MV-4-11 (cell line): ENCODE measurements around the gene AMMECR1.

ENCODE experiments used
- DNase-seq: peaks from one replicate; lab custom pipeline; 2025; lab: John Stamatoyannopoulos, UW

The AMMECR1 gene

GRCh38 chrX:110311437-110312230 lies 6.3 kb downstream of the AMMECR1 start:
- no peak for DNase-seq

GRCh38 chrX:110310896-110311295 lies 7.0 kb downstream of the AMMECR1 start:
- DNase-seq = no peak

GRCh38 chrX:110310000-110310790 lies 7.7 kb downstream of the AMMECR1 start:
- DNase-seq = no peak

DNA sequence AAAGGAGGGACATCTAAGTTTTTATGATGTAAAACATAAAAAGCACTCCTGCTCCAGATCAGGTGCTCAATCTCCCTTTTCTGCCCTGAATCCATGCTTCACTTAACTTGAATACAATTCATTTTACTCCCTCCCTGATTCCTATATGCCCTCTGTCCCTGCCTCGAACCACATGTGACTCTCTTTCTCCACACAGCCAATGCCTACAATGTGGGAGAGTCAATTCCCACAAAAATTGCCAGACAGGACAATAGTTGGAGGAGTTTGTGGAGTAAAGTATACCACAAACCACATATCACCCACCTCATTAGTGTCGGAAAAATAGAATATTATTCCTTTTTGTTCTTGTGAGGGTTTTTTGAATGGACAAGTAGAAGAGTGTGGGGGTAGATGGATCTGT lies 9.7 kb downstream of the AMMECR1 start:
- no peak for DNase-seq

DNA sequence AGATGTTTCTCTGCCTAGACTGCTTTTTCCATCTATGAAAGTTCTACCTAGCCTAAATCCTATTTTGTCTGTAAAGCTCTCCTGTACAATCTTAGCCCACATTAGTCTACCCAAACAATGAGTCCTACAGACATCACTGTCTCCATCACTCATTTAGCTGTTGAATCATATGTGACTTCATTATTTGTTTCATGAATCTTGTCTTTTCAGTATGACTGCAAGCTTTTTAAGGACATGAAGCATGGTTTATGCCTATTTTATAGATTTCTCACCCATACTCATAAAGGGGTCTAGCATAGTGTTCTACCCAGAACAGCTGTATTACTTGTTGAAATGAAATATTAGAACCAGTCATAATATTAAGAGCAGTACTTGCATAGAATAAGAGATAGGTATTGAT lies 13.0 kb downstream of the AMMECR1 start:
- DNase-seq = no peak

DNA sequence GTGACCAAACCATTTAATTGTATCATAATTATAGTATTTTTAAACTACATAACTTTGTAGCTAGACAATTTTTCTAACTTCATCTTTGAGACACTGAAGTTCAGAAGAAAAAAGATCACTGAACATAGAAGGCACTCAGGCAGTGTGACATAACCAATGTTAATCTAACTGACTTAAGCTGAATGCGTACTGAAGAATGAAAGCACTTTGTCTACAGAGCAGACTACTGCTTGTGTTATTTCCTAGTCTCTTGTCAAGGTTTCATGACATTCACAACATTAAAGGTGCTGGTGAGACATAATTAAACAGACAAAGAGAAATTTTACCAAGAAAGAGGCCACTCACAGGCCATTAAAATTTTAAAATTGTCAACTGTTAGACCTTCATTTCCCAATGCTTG lies 13.5 kb downstream of the AMMECR1 start:
- DNase-seq = no peak

DNA sequence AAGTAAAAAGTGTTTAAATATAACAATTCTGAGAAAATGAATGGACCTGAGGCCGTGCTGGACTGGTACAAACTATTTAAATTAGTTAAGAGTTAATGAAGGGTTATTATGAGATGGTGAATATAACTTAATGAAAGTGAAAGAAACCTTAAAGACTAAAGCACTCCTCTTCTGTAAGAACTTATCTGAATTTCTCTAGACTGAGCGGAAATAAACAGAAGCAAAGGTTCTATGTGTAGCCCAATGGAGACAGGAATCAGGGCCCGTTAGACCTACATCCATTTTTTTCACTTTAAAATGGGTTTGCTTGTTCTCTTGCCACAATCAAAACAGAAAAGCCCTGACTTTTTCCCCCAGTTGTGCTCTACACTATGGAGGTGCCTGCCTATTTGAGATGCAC lies 14.9 kb downstream of the AMMECR1 start:
- no peak for DNase-seq

- no peak for DNase-seq
Observed at GRCh38 chrX:110301194-110301593, 16.7 kb downstream of the AMMECR1 start.

- no peak for DNase-seq
Observed at GRCh38 chrX:110294087-110294486, 23.8 kb downstream of the AMMECR1 start.

GRCh38 chrX:110293658-110294057 lies 24.2 kb downstream of the AMMECR1 start:
- DNase-seq = no peak

DNA sequence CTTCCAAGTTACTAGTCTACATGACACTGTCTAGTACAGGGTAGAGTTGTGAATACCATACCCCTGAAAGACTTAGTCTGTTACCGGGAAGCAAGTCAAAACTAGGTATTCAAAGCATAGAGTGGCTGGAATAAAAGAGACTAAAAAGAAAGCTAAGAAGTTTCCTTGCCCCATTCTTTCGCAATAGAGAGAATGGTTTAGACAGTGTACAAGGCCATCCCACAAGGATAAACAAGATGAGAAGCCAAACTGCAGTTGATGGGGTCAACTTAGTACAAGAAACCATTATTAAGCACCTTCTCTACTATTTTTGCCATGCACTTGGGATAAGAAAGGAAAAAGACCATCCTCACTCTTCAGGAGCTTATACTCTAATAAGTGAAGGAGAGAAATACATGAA lies 30.3 kb downstream of the AMMECR1 start:
- no peak for DNase-seq

DNA sequence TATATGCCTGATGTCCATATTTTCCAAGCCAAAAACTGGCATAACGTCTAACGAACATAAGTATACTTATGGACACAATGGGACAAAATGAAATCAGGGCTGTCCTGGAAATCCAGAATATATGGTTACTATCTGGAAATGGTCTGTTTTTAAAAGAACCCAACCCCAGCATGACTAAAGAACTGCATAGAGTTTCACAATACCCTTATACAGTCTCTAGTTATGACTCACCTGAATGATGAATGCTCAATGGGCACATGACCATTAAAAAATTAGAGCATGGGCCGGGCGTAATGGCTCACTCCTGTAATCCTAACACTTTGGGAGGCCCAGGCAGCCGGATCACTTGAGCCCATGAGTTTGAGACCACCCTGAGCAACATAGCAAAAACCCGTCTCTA lies 31.8 kb downstream of the AMMECR1 start:
- DNase-seq = peak; percentile 35

DNA sequence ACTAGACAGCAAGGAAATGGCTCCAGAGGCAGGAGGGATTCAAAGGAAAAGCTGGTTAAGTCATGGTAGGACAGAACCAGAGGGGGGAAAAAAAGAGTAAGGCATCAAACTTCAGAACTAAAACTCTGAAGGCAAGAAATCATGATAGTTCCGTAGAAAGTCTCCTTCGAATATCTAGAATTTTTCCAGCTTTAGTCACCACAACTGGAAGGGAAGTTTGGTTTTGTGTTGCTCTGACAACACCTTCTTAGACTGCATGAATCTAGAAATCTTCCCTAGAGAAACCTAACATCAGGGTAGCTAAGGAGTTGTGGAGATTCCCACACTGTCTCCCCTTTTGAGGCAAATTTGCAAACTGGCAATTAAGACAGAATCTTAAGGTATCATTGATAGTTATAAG lies 33.7 kb downstream of the AMMECR1 start:
- no peak for DNase-seq

DNA sequence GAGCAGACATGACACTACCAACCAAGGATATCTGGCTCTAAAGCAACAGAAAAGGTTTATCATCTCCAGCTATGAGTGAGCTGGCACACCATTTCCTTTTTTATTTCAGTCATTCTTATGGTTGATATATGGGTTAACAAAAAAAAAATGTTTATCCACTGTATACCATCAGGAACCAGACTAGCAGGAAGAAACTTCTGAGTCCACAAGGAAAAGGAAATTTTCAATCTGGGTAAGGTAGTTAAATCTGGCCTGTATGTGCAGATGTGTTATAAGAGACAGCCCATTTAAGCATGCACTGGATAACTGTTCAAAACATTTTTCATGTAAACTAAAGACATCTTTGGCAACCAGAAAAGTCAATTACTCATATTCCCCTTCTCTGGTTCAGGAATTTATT lies 35.0 kb downstream of the AMMECR1 start:
- no peak for DNase-seq

DNA sequence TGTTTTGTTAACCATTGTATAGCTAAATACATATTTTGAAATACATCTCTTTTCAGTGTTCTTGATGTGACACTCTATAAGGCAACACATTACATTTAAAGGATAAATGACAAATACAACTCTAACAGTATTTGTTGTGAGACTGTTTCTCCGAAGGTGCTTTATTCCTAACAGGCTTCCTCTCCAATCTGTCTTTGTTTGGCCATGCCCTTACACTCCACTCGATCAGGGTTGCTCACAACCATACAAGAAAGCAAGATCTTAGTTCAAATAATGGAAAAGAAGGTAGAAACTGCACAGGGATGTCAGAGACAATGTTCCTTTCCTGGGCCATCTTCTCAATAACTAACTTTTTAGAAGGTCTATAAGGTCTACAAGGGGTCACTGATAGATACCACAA lies 36.5 kb downstream of the AMMECR1 start:
- no peak for DNase-seq

DNA sequence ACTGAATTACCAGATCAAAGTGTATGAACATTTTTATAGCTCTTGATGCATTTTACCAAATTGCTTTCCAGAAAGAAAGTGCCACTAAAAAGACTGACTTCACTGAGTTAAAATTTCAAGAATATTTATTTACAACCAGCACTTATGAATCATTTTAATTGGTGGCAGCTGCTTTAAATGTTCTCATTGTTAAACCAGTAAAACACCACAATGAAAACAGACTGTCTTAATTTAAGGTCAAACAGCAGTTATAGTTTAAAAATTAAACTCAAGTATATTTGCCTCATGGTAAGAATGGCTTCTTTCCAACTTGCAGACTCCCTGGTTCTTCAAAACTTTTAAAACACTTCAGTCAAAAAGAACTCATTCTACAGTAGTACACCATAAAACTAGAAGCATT lies 36.9 kb downstream of the AMMECR1 start:
- no peak for DNase-seq

DNA sequence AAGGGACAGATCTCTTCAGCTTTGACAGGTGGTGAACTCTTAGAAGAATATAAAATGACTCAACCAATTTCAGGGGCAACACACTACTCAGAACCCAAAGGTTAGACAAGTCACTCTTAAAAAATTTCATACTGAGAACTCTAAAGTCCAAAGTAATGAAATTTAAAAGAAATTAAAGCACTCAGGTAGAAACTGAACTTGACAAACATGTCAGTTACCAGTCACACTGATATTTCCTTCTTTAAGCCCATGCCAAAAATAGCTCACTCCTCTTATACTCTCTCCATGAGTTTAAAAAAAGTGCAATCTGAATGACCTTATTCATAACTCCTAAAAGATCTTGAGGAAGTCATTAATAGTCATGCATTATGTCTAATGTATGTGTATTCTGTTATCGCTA lies 40.3 kb downstream of the AMMECR1 start:
- DNase-seq = no peak

DNA sequence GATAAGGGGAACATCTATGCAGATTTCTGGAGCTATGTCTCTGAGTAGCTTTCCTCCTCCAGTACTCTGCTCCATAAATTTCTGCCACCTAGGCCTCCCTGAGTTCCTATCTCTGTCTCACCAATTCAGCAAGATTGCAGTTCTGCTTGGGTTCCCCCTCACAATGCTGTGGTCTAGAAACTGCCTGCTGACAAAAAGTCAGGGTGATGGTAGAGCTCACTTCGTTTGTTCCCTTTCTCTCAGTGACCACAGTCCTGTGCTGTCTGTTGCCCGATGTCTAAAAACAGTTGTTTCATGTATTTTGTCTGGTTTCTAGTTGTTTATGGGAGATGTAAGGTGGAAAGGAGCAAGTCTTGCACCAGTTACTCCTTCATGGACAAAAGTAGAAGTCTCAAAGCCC lies 41.1 kb downstream of the AMMECR1 start:
- peak; percentile 46 for DNase-seq

- peak; percentile 0 for DNase-seq
Observed at GRCh38 chrX:110268886-110269285, 49.0 kb downstream of the AMMECR1 start.

DNA sequence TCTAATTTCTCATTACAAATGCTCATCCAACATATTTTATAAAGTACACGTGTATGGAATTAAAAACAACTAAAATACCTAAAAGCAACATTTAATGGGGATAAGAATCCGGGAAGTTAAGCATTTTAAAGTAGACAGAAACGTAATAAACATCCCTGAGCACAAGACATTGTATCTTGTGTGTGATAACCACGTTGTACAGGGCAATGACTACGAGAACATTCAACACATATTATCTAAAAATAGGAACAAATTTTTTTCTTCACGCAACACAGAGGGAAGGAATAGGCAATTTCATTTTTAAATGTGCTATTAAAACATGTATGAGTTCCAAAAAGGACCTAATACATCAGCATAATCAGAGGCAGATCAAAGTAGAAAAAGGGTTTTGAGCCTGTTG lies 49.5 kb downstream of the AMMECR1 start:
- no peak for DNase-seq

DNA sequence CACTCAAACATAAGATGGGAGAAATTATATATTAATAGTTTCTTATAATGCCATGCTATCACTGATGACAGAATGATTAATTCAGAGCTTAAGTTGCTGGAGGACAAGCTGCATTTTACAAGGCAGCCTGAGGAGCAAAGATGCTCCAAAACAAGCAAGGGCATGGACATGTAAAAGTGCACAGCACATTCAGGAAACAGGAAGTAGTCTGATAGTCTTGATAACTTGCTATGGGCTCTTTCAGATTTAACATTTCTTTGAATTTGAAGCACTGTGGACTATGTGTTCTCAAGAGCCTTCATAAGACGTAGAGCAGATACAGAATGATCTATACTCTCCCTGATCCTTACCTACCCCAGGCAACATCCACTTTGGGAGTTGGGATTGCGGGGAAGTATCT lies 50.0 kb downstream of the AMMECR1 start:
- no peak for DNase-seq

DNA sequence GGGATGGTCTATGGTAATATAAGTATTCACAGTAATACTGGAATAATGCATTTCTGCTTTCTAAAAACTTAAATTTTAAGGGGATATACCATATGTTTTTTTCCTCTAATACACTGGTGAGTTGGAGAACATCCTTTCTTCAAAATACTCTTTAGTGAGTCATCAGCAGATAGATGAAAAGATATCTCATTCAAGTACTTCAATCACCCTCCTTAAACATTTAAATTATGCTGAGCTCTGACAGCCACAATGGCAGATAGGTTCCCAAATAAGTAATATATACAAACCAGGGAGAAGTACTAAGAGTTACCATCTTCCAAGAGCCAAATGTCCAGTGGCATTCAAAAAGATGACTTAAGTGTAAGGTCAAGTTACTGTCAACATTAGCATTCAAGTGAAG lies 52.2 kb downstream of the AMMECR1 start:
- DNase-seq = no peak

DNA sequence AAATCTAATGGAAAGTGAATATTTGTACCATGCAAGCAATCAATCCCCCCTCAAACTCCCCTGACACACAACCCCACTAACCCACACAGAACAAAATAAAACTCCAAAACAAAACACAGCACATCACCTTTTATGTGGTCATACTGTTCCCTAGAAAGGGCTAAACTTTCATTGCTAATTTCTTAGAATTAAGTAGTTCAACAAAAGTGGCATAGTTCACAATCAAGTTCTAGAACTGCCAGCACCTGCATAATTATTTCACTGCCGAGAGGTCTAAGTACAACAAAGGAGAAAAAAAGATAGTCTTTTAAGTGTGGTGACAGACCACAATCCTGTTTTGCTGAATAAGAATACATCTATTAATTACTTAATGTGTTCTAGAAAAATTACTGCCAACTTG lies 58.8 kb downstream of the AMMECR1 start:
- no peak for DNase-seq

DNA sequence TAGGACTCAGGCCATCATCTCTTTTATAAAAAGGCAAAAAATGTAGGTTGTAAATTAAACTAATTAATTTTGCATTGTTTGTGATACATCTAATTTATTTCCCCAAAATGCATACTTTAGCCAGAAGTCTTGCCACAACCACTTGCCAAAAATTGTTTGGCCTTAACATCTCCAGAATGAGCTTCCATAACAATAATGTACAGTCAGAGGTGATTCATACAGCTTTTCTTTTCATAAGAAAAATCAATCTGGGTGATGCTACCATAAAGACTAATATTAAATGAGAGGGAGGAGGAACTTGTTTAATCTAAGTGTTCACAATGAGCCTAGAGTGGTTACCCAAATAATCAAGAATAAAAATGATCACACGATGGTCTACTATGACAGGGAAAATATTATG lies 59.3 kb downstream of the AMMECR1 start:
- DNase-seq = no peak
